GM12878 (cell line): ENCODE data around the gene STX3. TPM values are rescaled to one million over a fixed set of nuclear protein-coding genes. Genes with fewer than 3 reads are reported as not detected.

ENCODE experiments used
- ATAC-seq: fragments of 200-7000 bp; cut with Tn5 transposase; 3 replicates; pipeline ENCODE4 v1.9.1; 2020; ENCODE audit warnings: mild to moderate bottlenecking, moderate library complexity
- BruUV-seq: library from RNA; stranded (reverse); fragments of 400-500 nt; replicated peaks from 2 replicates; lab custom pipeline; 2021; lab: Mats Ljungman, UMichigan
- CTCF ChIA-PET: fragments of 300-600 bp; sonication (Branson Sonifier 250); formaldehyde crosslinking; extraction: SDS; loops from one replicate; lab custom pipeline; 2021; ENCODE audit warnings: inconsistent platforms; lab: Yijun Ruan, JAX
- POLR2A ChIA-PET: fragments of 350-600 bp; formaldehyde crosslinking; extraction: SDS; loops from one replicate; lab custom pipeline; 2021; ENCODE audit warnings: inconsistent platforms; lab: Charles Lee
- RAD21 ChIA-PET: fragments of 300-600 bp; sonication (Branson Sonifier 250); formaldehyde crosslinking; loops from one replicate; lab custom pipeline; 2023; ENCODE audit warnings: antibody characterized with exemption; ENCODE audit not compliant: unreplicated experiment; lab: Charles Lee
- SMC1A ChIA-PET: fragments of 300-600 bp; sonication (Branson Sonifier 250); formaldehyde crosslinking; loops from one replicate; lab custom pipeline; 2023; ENCODE audit not compliant: unreplicated experiment, uncharacterized antibody; lab: Charles Lee
- DNase-seq: peaks from one replicate; pipeline ENCODE4 v3.0.0-alpha.2; 2011; ENCODE audit warnings: low read depth, low spot score
- FAIRE-seq: peaks from 3 replicates; lab custom pipeline; 2011; peaks lifted over from hg19 to GRCh38; lab: Jason Lieb, UNC
- H2AFZ ChIP-seq: 2 replicates; pipeline ENCODE4 v1.6.0; 2011; ENCODE audit warnings: low read depth, low read length, control low read depth; ENCODE audit not compliant: control insufficient read depth
- H3K27ac ChIP-seq: 2 replicates; pipeline ENCODE4 v1.5.1; 2011; ENCODE audit warnings: control low read depth; ENCODE audit not compliant: control insufficient read depth, insufficient read depth
- H3K27me3 ChIP-seq, 2 experiments: replicated peaks in 1 of 2; 2 replicates each; pipeline versions ENCODE4 v1.6.0 to v1.6.1; 2011; ENCODE audit warnings: low read length in 1 of 2; ENCODE audit not compliant: control insufficient read depth in 2 of 2, insufficient read depth in 2 of 2
- H3K36me3 ChIP-seq, 2 experiments: 2 replicates each; pipeline ENCODE4 v1.5.1; 2011; ENCODE audit warnings: low read length in 1 of 2; ENCODE audit not compliant: control insufficient read depth in 2 of 2, insufficient read depth in 2 of 2
- H3K4me1 ChIP-seq: 2 replicates; pipeline ENCODE4 v1.6.1; 2011; ENCODE audit warnings: mild to moderate bottlenecking, low read length, moderate library complexity, mixed read lengths; ENCODE audit not compliant: control insufficient read depth, insufficient read depth
- H3K4me2 ChIP-seq: 2 replicates; pipeline ENCODE4 v1.6.0; 2011; ENCODE audit warnings: control low read depth; ENCODE audit not compliant: control insufficient read depth, insufficient read depth
- H3K4me3 ChIP-seq: fragments of 200-600 bp; sonication (generic); 2 replicates; pipeline ENCODE4 v1.5.1; 2016
- H3K79me2 ChIP-seq: 2 replicates; pipeline ENCODE4 v1.6.0; 2011; ENCODE audit warnings: low read length; ENCODE audit not compliant: control insufficient read depth, insufficient read depth
- H3K9ac ChIP-seq: 2 replicates; pipeline ENCODE4 v1.8.0; 2011; ENCODE audit warnings: low read length, control low read depth, mixed read lengths; ENCODE audit not compliant: control insufficient read depth, insufficient read depth
- H3K9me3 ChIP-seq: replicated peaks from 3 replicates; pipeline ENCODE4 v1.5.1; 2011; ENCODE audit warnings: mild to moderate bottlenecking, low read length; ENCODE audit not compliant: control insufficient read depth, insufficient read depth
- H4K20me1 ChIP-seq: 2 replicates; pipeline ENCODE4 v1.6.0; 2011; ENCODE audit not compliant: control insufficient read depth, insufficient read depth
- CREM ChIP-seq: IDR thresholded peaks from 2 replicates; pipeline ENCODE4 v1.6.1; 2014; ENCODE audit warnings: antibody characterized with exemption, low read depth
- WGBS: methylation state at CpG from one replicate; pipeline ENCODE4 v1.1.6; 2016; ENCODE audit warnings: low lambda C conversion rate; ENCODE audit not compliant: insufficient replicate concordance, insufficient coverage; ENCODE audit errors: missing lambda C conversion rate; 5-methylcytosine and 5-hydroxymethylcytosine counted together
- in situ Hi-C: fragments of 300-500 bp; cut with MboI; formaldehyde crosslinking; loops from 9 replicates; pipeline ENCODE4 v1.14.3; 2018; ENCODE audit warnings: mixed read lengths
- intact Hi-C: fragments of 100-400 bp; cut with micrococcal nuclease; formaldehyde crosslinking; loops from one replicate; pipeline ENCODE4 v1.14.2; 2022; ENCODE audit not compliant: unreplicated experiment
- polyA plus RNA-seq, 11 experiments: library from polyadenylated mRNA; depleted of rRNA in 4 of 11; unstranded in 6 of 11; stranded (reverse) in 5 of 11; fragments of >200 nt; fragmentation: Nextera tagmentation in 4 of 11; fragmentation: Illumina TruSeq in 1 of 11; extraction: Ambion mirVana in 4 of 11; extraction: Trizol in 1 of 11; gene quantifications; 1 replicate in 1 of 11; 2 replicates in 10 of 11; pipeline versions ENCODE4 v1.2.1 to v1.2.3, GENCODE V29; 2011 to 2016; ENCODE audit warnings: inconsistent platforms in 2 of 11, missing spikeins in 2 of 11, low read depth in 1 of 11
- total RNA-seq, 4 experiments: library from RNA; depleted of rRNA in 3 of 4; stranded (reverse); fragments of >200 nt in 3 of 4; fragmentation: Illumina TruSeq in 1 of 4; extraction: Trizol in 1 of 4; gene quantifications; 2 replicates each; pipeline versions ENCODE4 v1.2.1 to v1.2.3, GENCODE V29; 2013 to 2021
- TF ChIP-seq, protein P1 (sequence below): IDR thresholded peaks from 2 replicates; pipeline ENCODE4 v1.6.1; 2012; ENCODE audit warnings: mild to moderate bottlenecking, low read depth, low read length

The STX3 gene
- total and polyA plus RNA-seq, 10 of the 15 experiments (the other 5 are each of a cell fraction or from before 2014, with no cell fraction given) = 0.11 to 2.5 (median 1.1) TPM

DNA sequence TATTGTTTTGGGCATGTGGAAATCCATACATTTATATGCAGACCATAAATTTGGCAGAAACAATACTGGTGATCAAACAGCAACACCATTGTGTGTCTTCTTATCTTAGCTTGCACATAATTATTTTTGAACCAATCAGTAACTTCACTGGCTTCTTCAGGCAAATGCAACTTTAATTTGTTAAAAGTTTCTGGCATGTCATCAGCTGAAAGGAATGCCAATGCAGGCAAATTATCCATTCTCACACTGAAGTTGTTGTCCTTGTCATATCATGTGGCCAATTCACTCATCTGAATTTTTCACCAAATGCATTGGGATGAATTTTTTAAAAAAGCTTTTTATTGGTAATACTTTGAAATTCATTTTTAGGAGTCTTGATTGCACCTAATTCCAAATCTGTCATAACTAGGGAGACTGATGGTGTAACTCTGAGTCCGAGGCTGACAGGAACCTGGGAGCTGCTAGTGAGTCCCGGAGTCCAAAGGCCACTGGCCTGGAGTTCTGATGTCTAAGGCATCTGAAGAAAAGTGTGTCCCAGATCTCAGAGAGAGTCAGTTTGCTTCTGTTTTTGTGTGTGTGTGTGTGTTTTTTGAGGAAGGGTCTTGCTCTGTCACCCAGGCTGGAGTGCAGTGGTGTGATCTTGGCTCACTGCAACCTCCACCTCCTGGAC is 24.1 kb upstream of the STX3 start (continued):
- TF ChIP-seq, protein P1, sequence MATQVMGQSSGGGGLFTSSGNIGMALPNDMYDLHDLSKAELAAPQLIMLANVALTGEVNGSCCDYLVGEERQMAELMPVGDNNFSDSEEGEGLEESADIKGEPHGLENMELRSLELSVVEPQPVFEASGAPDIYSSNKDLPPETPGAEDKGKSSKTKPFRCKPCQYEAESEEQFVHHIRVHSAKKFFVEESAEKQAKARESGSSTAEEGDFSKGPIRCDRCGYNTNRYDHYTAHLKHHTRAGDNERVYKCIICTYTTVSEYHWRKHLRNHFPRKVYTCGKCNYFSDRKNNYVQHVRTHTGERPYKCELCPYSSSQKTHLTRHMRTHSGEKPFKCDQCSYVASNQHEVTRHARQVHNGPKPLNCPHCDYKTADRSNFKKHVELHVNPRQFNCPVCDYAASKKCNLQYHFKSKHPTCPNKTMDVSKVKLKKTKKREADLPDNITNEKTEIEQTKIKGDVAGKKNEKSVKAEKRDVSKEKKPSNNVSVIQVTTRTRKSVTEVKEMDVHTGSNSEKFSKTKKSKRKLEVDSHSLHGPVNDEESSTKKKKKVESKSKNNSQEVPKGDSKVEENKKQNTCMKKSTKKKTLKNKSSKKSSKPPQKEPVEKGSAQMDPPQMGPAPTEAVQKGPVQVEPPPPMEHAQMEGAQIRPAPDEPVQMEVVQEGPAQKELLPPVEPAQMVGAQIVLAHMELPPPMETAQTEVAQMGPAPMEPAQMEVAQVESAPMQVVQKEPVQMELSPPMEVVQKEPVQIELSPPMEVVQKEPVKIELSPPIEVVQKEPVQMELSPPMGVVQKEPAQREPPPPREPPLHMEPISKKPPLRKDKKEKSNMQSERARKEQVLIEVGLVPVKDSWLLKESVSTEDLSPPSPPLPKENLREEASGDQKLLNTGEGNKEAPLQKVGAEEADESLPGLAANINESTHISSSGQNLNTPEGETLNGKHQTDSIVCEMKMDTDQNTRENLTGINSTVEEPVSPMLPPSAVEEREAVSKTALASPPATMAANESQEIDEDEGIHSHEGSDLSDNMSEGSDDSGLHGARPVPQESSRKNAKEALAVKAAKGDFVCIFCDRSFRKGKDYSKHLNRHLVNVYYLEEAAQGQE = no peak
- TF ChIP-seq, all 136 proteins: peak for 0

DNA sequence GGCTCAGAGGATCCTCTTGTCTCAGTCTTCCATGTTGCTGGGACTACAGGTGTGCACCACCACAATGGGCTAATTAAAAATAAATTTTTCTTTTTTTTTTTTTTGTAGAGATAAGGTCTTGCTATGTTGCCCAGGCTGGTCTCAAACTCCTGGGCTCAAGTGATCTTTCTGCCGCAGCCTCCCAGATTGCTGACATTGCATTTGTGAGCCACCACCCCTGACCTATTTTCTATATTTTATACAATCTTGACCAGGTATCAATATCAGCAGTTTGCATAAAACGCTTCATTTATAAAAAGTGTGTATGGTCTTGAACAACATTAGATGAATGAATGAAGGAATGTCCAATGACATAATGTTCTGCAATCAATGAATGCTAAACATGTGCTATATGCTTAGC is 9.1 kb upstream of the STX3 start:
- in situ Hi-C loops (no loop called here), intact Hi-C loops (no loop called here)
- H3K27ac ChIP-seq = no peak overlapping the region
- no peak overlapping the region for H2AFZ ChIP-seq
- no peak overlapping the region for H3K4me3 ChIP-seq
- FAIRE-seq = no peak
- H3K9me3 ChIP-seq = no peaks in the 10 kb centered on the region
- WGBS = 18% methylated on average over 2 of the region's 2 CpGs
- H4K20me1 ChIP-seq = no peaks in the 10 kb centered on the region
- TF ChIP-seq CREM = no peak
- H3K36me3 ChIP-seq = no peaks in the 10 kb centered on the region
- H3K4me1 ChIP-seq = no peaks in the 10 kb centered on the region
- H3K4me2 ChIP-seq = no peak overlapping the region
- no peak for ATAC-seq
- no peaks in the 10 kb centered on the region for H3K27me3 ChIP-seq
- ChIA-PET RAD21 (no interaction called here), SMC1A (no interaction called here), CTCF (interaction anchor here (1.2 to 1.5 kb wide), 2 partner anchors 384 to 505 kb away, joined by 3 to 5 read pairs; no protein-coding TSS in a partner anchor), POLR2A (no interaction called here)
- no TSS peak for BruUV-seq
- DNase-seq = no peak
- no peaks in the 10 kb centered on the region for H3K79me2 ChIP-seq
- H3K9ac ChIP-seq = no peak overlapping the region
